WTC11 (cell line): ENCODE data around the gene SERPINB6. TPM values are rescaled to one million over a fixed set of nuclear protein-coding genes. Genes with fewer than 3 reads are reported as not detected.
"Not testable (repeated sequence)": the region's sequence is repeated elsewhere in the genome, so short reads cannot be mapped to it uniquely, and the experiment has no call there.

Experiments
- ATAC-seq: fragments of 200-7000 bp; cut with Tn5 transposase; 2 replicates; pipeline ENCODE4 v1.10.0; 2021; ENCODE audit warnings: mild to moderate bottlenecking, moderate library complexity
- CTCF ChIA-PET: fragments of 300-600 bp; sonication (Branson Sonifier 250); formaldehyde crosslinking; loops from one replicate; lab custom pipeline; 2021; ENCODE audit warnings: antibody characterized with exemption; lab: Charles Lee
- POLR2A ChIA-PET: fragments of 350-600 bp; sonication (Branson Sonifier 250); formaldehyde crosslinking; loops from one replicate; lab custom pipeline; 2021; ENCODE audit warnings: antibody characterized with exemption; lab: Charles Lee
- DNase-seq: peaks from one replicate; pipeline ENCODE4 v3.0.0; 2021; ENCODE audit warnings: low spot score
- H3K27ac Mint-ChIP-seq: 2 replicates; pipeline ENCODE4 v1.8.0; 2021; ENCODE audit warnings: mixed read lengths
- H3K27me3 Mint-ChIP-seq: 2 replicates; pipeline ENCODE4 v1.8.0; 2021; ENCODE audit warnings: low read depth, mild to moderate bottlenecking, moderate library complexity, mixed read lengths
- H3K36me3 Mint-ChIP-seq: 2 replicates; pipeline ENCODE4 v1.8.0; 2021; ENCODE audit warnings: mixed read lengths
- H3K4me1 Mint-ChIP-seq: 2 replicates; pipeline ENCODE4 v1.8.0; 2022; ENCODE audit warnings: mixed read lengths
- H3K4me3 Mint-ChIP-seq: 2 replicates; pipeline ENCODE4 v1.8.0; 2021; ENCODE audit warnings: mild to moderate bottlenecking, moderate library complexity, mixed read lengths
- H3K9me3 Mint-ChIP-seq: 2 replicates; pipeline ENCODE4 v1.8.0; 2021; ENCODE audit warnings: mixed read lengths
- CBFB ChIP-seq: sonication (generic); formaldehyde crosslinking; IDR thresholded peaks from 2 replicates; pipeline ENCODE4 v1.8.1; 2022; ENCODE audit warnings: mild to moderate bottlenecking, low read depth, missing genetic modification reagents
- CREB1 ChIP-seq: sonication (generic); formaldehyde crosslinking; IDR thresholded peaks from 2 replicates; pipeline ENCODE4 v1.8.0; 2023; ENCODE audit warnings: mild to moderate bottlenecking, missing genetic modification reagents
- EMX1 ChIP-seq: fragments of 250-450 bp; sonication (Bioruptor Pico); IDR thresholded peaks from 2 replicates; pipeline ENCODE4 v1.8.0; 2021; ENCODE audit warnings: mild to moderate bottlenecking
- FOXP1 ChIP-seq: sonication (generic); formaldehyde crosslinking; IDR thresholded peaks from 2 replicates; pipeline ENCODE4 v1.8.0; 2022; ENCODE audit warnings: missing genetic modification reagents, mild to moderate bottlenecking, moderate library complexity, borderline replicate concordance
- GRHL2 ChIP-seq: fragments of 250-450 bp; sonication (Bioruptor Pico); IDR thresholded peaks from 2 replicates; pipeline ENCODE4 v1.8.0; 2022; ENCODE audit warnings: mild to moderate bottlenecking, moderate library complexity; ENCODE audit not compliant: insufficient replicate concordance, severe bottlenecking
- MXD4 ChIP-seq: fragments of 250-450 bp; sonication (Bioruptor Pico); IDR thresholded peaks from 2 replicates; pipeline ENCODE4 v1.8.0; 2021; ENCODE audit warnings: mild to moderate bottlenecking, moderate library complexity, borderline replicate concordance
- PRRX2 ChIP-seq: fragments of 250-450 bp; sonication (Bioruptor Pico); IDR thresholded peaks from 2 replicates; pipeline ENCODE4 v1.8.0; 2021; ENCODE audit warnings: mild to moderate bottlenecking
- SOX15 ChIP-seq: fragments of 250-450 bp; sonication (Bioruptor Pico); IDR thresholded peaks from 2 replicates; pipeline ENCODE4 v1.9.0; 2021; ENCODE audit warnings: mild to moderate bottlenecking
- TCF7 ChIP-seq: sonication (generic); formaldehyde crosslinking; IDR thresholded peaks from 2 replicates; pipeline ENCODE4 v1.8.0; 2022; ENCODE audit warnings: mild to moderate bottlenecking, low read depth, missing genetic modification reagents, moderate library complexity
- TEAD1 ChIP-seq: sonication (generic); formaldehyde crosslinking; IDR thresholded peaks from 2 replicates; pipeline ENCODE4 v1.8.0; 2022; ENCODE audit warnings: mild to moderate bottlenecking, missing genetic modification reagents
- ZBTB21 ChIP-seq: sonication (generic); formaldehyde crosslinking; IDR thresholded peaks from 2 replicates; pipeline ENCODE4 v1.8.1; 2023; ENCODE audit warnings: mild to moderate bottlenecking, missing genetic modification reagents, borderline replicate concordance
- ZNF263 ChIP-seq: sonication (generic); formaldehyde crosslinking; IDR thresholded peaks from 2 replicates; pipeline ENCODE4 v1.8.1; 2022; ENCODE audit warnings: low read depth, mild to moderate bottlenecking, moderate library complexity, missing genetic modification reagents
- ZNF317 ChIP-seq: sonication (generic); formaldehyde crosslinking; IDR thresholded peaks from 2 replicates; pipeline ENCODE4 v1.8.1; 2023; ENCODE audit warnings: low read depth, mild to moderate bottlenecking, moderate library complexity, missing genetic modification reagents, borderline replicate concordance
- ZNF423 ChIP-seq: fragments of 250-450 bp; sonication (Bioruptor Pico); IDR thresholded peaks from 2 replicates; pipeline ENCODE4 v2.1.2; 2022; ENCODE audit warnings: mild to moderate bottlenecking, moderate library complexity
- total RNA-seq: library from RNA; stranded (reverse); gene quantifications from 3 replicates; pipeline ENCODE4 v1.2.3, GENCODE V29; 2021
- TF ChIP-seq, protein P1 (sequence below): sonication (generic); formaldehyde crosslinking; IDR thresholded peaks from 2 replicates; pipeline ENCODE4 v1.8.1; 2023; ENCODE audit warnings: mild to moderate bottlenecking, moderate library complexity, missing genetic modification reagents
- TF ChIP-seq, protein P2 (sequence below): sonication (generic); formaldehyde crosslinking; IDR thresholded peaks from 2 replicates; pipeline ENCODE4 v1.8.1; 2023; ENCODE audit warnings: mild to moderate bottlenecking, missing genetic modification reagents, moderate library complexity
- TF ChIP-seq, protein P3 (sequence below): sonication (generic); formaldehyde crosslinking; IDR thresholded peaks from 2 replicates; pipeline ENCODE4 v1.8.0; 2022; ENCODE audit warnings: mild to moderate bottlenecking, missing genetic modification reagents
- TF ChIP-seq, protein P4 (sequence below): sonication (generic); formaldehyde crosslinking; conservative IDR thresholded peaks from 2 replicates; pipeline ENCODE4 v1.8.1; 2022; ENCODE audit warnings: mild to moderate bottlenecking, missing genetic modification reagents

Gene SERPINB6
- total RNA-seq, 1 experiment from 2014 or later, result 28.0 TPM

DNA sequence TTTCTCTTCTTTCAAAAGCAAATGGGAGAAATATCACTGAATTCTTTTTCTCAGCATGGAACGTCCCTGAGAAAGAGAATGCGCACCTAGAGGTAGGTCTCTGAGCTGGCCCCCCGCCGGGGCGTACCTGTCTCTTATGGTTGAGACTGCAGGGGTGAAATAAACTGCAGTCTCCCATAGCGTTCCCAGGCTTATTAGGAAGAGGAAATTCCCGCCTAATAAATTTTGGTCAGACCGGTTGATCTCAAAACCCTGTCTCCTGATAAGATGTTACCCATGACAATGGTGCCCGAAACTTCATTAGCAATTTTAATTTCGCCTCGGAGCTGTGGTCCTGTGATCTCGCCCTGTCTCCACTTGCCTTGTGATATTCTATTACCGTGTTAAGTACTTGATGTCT lies 43.4 kb downstream of the SERPINB6 start:
- peak; percentile 69 for DNase-seq
- CTCF ChIA-PET, result interaction anchor here (1.4 to 2.0 kb wide), 2 partner anchors 24 to 137 kb away, joined by 10 read pairs; no protein-coding TSS in a partner anchor
- POLR2A ChIA-PET, H3K9me3 Mint-ChIP-seq, H3K36me3 Mint-ChIP-seq, H3K27me3 Mint-ChIP-seq, ATAC-seq: not testable (repeated sequence)
- H3K27ac Mint-ChIP-seq, result peak overlapping the region; percentile 100
- TF ChIP-seq TEAD1 (CRISPR knock-in tag), result 0 out of 2 replicates have a peak, but pooled peaks have one; percentile 22
- peak; percentile 48; the same call in 1 of the 2 replicates for TF ChIP-seq ZNF423 (CRISPR knock-in tag)
- H3K4me3 Mint-ChIP-seq, result peak overlapping the region; percentile 25
- peaks cover 86% of the 10 kb centered on the region for H3K4me1 Mint-ChIP-seq

DNA sequence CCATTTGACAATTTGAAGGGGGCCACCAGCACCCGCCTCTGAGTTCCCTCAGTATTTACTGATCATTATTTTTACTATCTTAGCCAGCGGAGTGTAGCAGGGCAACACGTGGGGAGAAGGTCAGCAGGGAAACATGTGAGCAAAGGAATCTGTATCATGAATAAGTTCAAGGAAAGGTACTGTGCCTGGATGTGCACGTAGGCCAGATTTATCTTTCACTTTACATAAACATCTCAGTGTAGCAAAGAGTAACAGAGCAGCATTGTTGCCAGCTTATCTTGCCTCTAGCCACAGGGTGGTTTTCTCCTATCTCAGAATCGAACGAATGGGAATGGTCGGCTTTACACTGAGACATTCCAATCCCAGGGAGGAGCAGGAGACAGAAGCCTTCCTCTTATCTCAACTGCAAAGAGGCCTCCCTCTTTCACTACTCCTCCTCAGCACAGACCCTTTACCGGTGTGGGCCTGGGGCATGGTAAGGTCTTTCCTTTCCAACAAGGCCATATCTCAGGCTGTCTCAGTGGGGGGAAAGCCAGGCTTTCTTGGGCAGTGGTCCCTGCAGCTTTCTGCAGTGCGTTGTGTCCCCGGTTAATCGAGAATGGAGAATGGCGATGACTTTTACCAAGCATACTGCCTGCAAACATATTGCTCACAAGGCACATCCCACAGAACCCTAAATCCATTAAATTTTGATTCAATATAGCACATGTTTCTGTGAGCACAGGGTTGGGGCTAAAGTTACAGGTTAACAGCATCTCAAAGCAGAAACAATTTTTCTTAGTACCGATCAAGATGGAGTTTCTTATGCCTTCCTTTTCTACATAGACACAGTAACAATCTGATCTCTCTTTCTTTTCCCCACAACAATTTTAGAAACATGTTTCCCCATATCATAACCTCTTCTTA lies 45.3 kb downstream of the SERPINB6 start:
- not testable (repeated sequence) for H3K36me3 Mint-ChIP-seq, ATAC-seq, H3K9me3 Mint-ChIP-seq, DNase-seq, H3K4me3 Mint-ChIP-seq, H3K27me3 Mint-ChIP-seq
- Mint-ChIP-seq H3K27ac (peak overlapping the region; percentile 91), H3K4me1 (peaks cover 88% of the 10 kb centered on the region)
- peak; percentile 69; the same call in 1 of the 2 replicates for TF ChIP-seq ZNF263 (CRISPR knock-in tag)
- ChIA-PET CTCF (interaction anchor here (0.6 to 2.0 kb wide), 7 partner anchors 9 to 188 kb away, joined by 3 to 12 read pairs (median 6); no protein-coding TSS in a partner anchor), POLR2A (interaction anchor here (1.0 kb wide), 1 partner anchor 48 kb away, joined by 4 read pairs; no protein-coding TSS in a partner anchor)

DNA sequence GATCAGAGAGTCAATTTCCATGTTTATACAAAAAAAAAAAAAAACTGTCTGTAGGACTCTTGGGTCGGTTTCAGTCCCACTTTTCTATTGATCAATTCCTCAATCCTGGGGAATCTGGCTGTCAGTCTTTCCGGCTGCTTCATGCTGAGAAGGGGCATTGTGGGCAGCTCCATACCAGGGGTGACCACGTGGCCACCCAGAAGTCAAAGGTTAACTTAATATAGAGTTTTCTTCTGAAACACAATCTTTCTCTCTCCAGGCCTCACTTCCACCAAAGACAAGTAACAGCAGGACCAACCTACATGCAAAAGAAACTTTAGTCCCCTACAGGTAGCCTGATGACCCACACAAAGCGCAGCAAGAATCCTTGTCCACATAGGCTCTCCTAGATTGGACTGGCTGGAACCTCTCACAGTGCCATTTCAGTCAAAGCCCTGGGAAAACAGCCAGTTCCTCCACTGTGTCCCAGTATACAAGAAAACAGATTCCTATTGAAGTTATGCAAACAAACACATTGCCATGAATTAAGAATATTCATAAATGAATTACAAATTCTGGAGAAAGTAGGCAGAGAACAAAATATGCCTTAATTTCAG lies 49.7 kb downstream of the SERPINB6 start:
- ChIA-PET POLR2A (interaction anchor here (0.7 kb wide), 1 partner anchor 71 kb away, joined by 4 read pairs; no protein-coding TSS in a partner anchor), CTCF (interaction anchor here (0.7 to 2.1 kb wide), 5 partner anchors 10 to 131 kb away, joined by 3 to 14 read pairs (median 9); partner anchors contain the start of gene SERPINB1)
- TF ChIP-seq, protein P1, sequence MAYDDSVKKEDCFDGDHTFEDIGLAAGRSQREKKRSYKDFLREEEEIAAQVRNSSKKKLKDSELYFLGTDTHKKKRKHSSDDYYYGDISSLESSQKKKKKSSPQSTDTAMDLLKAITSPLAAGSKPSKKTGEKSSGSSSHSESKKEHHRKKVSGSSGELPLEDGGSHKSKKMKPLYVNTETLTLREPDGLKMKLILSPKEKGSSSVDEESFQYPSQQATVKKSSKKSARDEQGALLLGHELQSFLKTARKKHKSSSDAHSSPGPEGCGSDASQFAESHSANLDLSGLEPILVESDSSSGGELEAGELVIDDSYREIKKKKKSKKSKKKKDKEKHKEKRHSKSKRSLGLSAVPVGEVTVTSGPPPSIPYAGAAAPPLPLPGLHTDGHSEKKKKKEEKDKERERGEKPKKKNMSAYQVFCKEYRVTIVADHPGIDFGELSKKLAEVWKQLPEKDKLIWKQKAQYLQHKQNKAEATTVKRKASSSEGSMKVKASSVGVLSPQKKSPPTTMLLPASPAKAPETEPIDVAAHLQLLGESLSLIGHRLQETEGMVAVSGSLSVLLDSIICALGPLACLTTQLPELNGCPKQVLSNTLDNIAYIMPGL (CRISPR knock-in tag), result no peak
- TF ChIP-seq, protein P2, sequence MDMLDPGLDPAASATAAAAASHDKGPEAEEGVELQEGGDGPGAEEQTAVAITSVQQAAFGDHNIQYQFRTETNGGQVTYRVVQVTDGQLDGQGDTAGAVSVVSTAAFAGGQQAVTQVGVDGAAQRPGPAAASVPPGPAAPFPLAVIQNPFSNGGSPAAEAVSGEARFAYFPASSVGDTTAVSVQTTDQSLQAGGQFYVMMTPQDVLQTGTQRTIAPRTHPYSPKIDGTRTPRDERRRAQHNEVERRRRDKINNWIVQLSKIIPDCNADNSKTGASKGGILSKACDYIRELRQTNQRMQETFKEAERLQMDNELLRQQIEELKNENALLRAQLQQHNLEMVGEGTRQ, result peak; percentile 71
- TF ChIP-seq MXD4 (CRISPR knock-in tag), result no peak
- no peak for TF ChIP-seq SOX15 (CRISPR knock-in tag)
- no peak for TF ChIP-seq TCF7 (CRISPR knock-in tag)
- no peak for TF ChIP-seq FOXP1 (CRISPR knock-in tag)
- no peak for TF ChIP-seq ZBTB21 (CRISPR knock-in tag)
- no peak for TF ChIP-seq CBFB (CRISPR knock-in tag)
- no peak for TF ChIP-seq PRRX2
- no peak for TF ChIP-seq EMX1
- no peak for TF ChIP-seq GRHL2 (CRISPR knock-in tag)
- TF ChIP-seq CREB1 (CRISPR knock-in tag), result no peak
- TF ChIP-seq, protein P3, sequence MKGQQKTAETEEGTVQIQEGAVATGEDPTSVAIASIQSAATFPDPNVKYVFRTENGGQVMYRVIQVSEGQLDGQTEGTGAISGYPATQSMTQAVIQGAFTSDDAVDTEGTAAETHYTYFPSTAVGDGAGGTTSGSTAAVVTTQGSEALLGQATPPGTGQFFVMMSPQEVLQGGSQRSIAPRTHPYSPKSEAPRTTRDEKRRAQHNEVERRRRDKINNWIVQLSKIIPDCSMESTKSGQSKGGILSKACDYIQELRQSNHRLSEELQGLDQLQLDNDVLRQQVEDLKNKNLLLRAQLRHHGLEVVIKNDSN (CRISPR knock-in tag), result peak; percentile 61; the same call in 1 of the 2 replicates
- TF ChIP-seq, protein P4, sequence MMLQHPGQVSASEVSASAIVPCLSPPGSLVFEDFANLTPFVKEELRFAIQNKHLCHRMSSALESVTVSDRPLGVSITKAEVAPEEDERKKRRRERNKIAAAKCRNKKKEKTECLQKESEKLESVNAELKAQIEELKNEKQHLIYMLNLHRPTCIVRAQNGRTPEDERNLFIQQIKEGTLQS (CRISPR knock-in tag), result no peak
- TF ChIP-seq ZNF317, result 0 out of 2 replicates have a peak, but pooled peaks have one; percentile 23
- peaks cover 9% of the 10 kb centered on the region for H3K9me3 Mint-ChIP-seq
- peaks cover 8% of the 10 kb centered on the region for H3K36me3 Mint-ChIP-seq
- peak overlapping the region; percentile 28 for H3K27ac Mint-ChIP-seq
- H3K4me3 Mint-ChIP-seq, result no peak overlapping the region
- H3K27me3 Mint-ChIP-seq, result peaks cover 8% of the 10 kb centered on the region
- DNase-seq (no peak), ATAC-seq (peak; percentile 49; the same call in 1 of the 2 replicates)
- H3K4me1 Mint-ChIP-seq, result peaks cover 82% of the 10 kb centered on the region
